Epithelial cell of proximal tubule (primary cell): ENCODE data around the gene STK33. TPM values are rescaled to one million over a fixed set of nuclear protein-coding genes. Genes with fewer than 3 reads are reported as not detected.

Source experiments
- DNase-seq: peaks from one replicate; pipeline ENCODE4 v3.0.0-alpha.2; 2011; ENCODE audit warnings: low read depth
- H3K4me3 ChIP-seq: 2 replicates; pipeline ENCODE4 v1.5.1; 2011; ENCODE audit warnings: low read depth, mild to moderate bottlenecking, low read length
- total RNA-seq: library from RNA; depleted of rRNA; stranded (reverse); fragments of >200 nt; gene quantifications from 2 replicates; pipeline ENCODE4 v1.2.3, GENCODE V29; 2015
- TF ChIP-seq, protein P1 (sequence below): conservative IDR thresholded peaks from 2 replicates; pipeline ENCODE4 v1.5.1; 2012; ENCODE audit warnings: low read depth, mild to moderate bottlenecking, low read length

The STK33 gene
- total RNA-seq, 1 donor from 2014 or later, result 14.4 TPM

DNA sequence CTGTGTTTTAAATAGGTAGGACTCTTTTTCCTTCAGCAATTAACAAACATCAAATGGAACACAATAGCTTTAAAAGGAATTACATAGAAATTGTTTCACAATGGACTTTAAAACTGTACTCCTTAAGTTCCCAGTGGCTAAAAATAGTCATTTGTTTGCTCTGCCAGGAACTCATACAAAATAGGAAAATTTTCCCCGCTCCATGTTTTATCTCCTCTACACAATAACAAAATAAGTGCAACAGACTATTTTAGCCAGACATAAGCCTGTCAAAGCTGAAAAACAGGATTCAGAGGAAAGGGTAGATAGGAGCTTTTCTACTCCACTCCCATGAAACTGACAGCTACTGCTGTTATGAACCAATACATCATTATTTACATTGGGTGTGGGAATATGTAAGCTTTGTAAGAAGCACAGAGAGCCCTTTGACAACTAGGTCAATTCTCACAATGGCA, 90.1 kb downstream of the STK33 start:
- DNase-seq, result no peak
- H3K4me3 ChIP-seq, result no peak overlapping the region
- TF ChIP-seq, protein P1, sequence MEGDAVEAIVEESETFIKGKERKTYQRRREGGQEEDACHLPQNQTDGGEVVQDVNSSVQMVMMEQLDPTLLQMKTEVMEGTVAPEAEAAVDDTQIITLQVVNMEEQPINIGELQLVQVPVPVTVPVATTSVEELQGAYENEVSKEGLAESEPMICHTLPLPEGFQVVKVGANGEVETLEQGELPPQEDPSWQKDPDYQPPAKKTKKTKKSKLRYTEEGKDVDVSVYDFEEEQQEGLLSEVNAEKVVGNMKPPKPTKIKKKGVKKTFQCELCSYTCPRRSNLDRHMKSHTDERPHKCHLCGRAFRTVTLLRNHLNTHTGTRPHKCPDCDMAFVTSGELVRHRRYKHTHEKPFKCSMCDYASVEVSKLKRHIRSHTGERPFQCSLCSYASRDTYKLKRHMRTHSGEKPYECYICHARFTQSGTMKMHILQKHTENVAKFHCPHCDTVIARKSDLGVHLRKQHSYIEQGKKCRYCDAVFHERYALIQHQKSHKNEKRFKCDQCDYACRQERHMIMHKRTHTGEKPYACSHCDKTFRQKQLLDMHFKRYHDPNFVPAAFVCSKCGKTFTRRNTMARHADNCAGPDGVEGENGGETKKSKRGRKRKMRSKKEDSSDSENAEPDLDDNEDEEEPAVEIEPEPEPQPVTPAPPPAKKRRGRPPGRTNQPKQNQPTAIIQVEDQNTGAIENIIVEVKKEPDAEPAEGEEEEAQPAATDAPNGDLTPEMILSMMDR, result no peak

DNA sequence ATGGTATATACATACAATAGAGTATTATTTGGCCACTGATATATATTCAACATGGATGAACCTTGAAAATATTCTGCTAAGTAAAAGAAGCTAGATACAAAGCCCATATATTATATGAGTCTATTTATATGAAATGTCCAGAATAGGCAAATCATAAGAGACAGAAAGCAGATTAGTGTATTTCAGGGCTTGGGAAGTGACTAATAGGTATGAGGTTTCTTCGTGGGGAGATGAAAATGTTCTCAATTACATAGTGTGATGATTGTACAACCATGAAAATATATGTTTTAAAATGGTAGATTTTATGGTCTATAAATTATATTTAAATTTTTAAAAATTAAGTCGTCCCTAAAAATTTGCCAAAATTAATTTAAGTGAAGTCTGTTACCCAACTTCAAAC, 92.2 kb downstream of the STK33 start:
- no peak for DNase-seq
- H3K4me3 ChIP-seq, result no peak overlapping the region
- TF ChIP-seq, protein P1, result no peak

DNA sequence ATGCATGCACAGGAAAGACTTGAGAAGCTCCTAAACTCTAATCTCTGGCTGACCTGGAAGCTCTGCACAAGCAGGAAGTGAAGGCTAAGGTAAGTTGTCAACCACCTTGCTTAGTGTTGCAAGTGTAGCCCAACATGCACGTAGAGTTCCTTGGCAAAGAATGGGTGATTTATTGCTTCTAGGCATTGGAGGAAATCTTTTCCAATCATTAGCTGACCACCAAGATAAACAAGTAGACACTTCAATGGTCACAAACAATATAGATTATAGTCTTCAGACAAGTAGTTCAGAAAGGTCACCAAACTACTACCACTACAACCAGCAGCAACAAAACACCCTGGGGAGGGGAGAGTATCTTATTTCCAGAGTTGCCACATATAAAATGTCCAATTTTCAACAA, 105.6 kb downstream of the STK33 start:
- TF ChIP-seq, protein P1, result no peak
- DNase-seq, result no peak
- no peak overlapping the region for H3K4me3 ChIP-seq

DNA sequence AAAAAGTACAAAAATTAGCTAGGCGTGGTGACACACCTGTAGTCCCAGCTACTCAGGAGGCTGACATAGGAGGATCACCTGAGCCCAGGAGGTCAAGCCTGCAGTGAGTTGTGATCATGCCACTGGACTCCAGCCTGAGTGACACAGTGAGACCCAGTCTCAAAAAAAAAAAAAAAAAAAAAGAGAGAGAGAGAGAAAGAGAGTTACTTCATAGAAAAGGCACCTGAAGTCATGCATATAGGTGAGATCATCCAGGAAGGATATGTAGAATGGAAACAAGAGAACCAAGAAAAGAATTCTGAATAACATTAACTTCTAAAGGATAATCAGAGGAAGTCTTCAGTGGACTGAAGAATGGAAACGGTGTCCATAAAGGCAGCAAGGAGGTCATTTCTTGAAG, 106.8 kb downstream of the STK33 start:
- TF ChIP-seq, protein P1, result no peak
- no peak overlapping the region for H3K4me3 ChIP-seq
- DNase-seq, result no peak

DNA sequence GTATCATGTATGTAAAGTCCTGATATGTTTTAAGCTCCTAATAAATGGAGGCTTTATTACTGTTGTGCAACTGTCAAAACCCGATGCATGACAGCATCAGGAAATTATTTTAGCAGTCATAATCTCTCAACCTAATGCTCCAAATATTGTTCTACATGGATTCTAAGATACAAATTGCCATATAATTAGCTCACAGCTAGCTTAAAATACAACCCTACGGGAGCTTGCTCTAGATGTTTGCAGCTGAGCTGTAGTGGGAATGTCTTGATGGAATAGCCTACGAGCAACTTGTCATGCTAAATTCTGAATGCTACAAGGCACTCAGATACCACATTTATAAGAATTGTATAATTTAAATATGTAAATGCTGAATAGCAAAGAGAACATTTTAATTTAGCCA, 109.8 kb downstream of the STK33 start:
- TF ChIP-seq, protein P1, result no peak
- DNase-seq, result no peak
- H3K4me3 ChIP-seq, result no peak overlapping the region

DNA sequence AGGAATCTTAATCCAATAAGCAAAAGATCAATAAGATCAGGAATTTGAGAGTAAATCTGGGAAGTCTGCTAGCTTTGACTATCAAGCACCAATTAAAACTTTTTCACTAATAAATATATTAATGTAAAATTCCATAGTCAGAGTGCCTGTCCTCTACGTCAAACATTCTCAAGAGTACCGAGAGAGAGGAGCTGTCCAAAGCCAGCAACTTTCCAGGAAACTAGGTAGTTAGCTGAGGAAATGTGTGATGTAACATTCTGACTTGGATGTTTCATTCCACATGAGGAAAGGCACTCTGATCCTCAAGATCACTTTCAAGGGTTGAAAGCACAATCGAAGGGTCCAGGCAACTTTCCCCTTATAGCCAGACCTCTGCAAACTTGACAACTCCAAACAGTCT, 113.2 kb downstream of the STK33 start:
- TF ChIP-seq, protein P1, result no peak

DNA sequence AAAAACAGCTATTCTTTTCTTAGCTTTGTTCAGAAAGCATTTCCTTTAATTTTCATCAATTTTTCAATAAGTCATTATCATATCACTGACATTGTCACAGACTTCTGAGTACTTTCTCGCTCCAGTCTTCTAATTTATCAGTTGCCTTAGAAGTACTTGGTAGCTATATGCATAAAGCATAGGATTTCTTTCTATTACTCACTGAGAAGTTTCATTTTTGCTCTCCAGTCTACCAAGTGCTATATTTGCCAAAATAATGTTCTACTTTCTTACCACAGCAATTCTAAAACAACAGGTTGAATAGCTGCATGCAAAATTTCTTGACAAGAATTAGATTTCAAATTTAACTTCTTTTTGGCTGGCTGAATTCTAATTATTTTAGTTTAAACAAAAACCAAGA, 116.3 kb downstream of the STK33 start:
- no peak overlapping the region for H3K4me3 ChIP-seq
- no peak for DNase-seq
- TF ChIP-seq, protein P1, result no peak

More for the DNA sequence above, 113.2 kb downstream of the STK33 start:
- DNase-seq, result no peak
- no peak overlapping the region for H3K4me3 ChIP-seq
